GM12891 (cell line): ENCODE results near the gene NEMP1.

ENCODE experiments used
- POLR2A ChIP-seq: IDR thresholded peaks from 2 replicates; pipeline ENCODE4 v1.6.1; 2011; ENCODE audit warnings: low read depth, low read length, control low read depth
- POLR2AphosphoS5 ChIP-seq: IDR thresholded peaks from 2 replicates; pipeline ENCODE4 v1.6.1; 2011; ENCODE audit warnings: low read depth, low read length, control low read depth
- TAF1 ChIP-seq: IDR thresholded peaks from 2 replicates; pipeline ENCODE4 v1.6.1; 2011; ENCODE audit warnings: low read depth, low read length, control low read depth

- TF ChIP-seq POLR2A (no peak), POLR2AphosphoS5 (no peak), TAF1 (no peak)
Measured at GRCh38 chr12:57091638-57092528, 13.3 kb upstream of the NEMP1 start.
